Measurements from ENCODE around the gene RGS6. TPM values are rescaled to one million over a fixed set of nuclear protein-coding genes. Genes with fewer than 3 reads are reported as not detected.

RGS6 gene
- total RNA-seq, 1 experiment from 2014 or later = not detected

DNA sequence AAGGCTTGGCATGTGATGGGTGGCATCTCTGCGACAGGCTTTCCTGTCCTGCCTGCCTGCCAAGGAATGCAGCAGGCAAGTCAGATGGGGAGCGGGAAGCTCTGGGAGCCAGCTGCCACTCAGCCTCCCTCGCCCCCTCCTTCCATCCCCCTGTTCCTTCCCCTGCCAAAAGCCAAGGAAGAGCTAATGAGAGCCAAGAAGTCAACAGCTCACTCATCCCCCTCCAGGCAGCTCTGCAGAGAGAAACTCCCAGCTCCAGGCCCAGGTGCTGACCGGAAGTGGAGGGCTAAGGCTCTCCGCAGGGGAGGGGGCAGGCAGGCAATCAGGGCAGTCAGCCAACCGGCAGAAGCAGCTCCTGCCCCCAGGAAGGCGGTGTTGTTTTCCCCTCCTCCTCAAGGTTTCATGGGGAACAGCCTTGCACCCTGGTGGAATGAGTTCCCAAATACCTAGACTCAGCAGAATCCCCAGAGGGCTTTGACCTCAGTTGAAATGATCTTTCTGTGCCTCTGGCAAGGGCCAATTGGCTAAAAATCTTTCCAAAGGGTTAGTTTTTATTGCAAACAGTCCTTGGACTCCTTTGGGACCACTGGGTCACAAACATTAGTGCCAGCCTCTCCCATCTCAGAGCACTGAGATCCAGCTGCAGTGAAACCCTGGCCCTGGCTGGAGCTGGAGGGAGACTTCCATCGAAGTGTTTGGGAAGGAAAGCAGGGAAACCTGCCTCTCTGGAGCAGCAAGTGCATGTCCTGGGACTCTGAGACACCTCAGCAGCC is 612.6 kb downstream of the RGS6 start:
- H3K36me3 Mint-ChIP-seq (ENCODE audit: insufficient read depth, unreplicated experiment) = no peaks in the 10 kb centered on the region
- DNase-seq = no peak
- TF ChIP-seq, protein P1, sequence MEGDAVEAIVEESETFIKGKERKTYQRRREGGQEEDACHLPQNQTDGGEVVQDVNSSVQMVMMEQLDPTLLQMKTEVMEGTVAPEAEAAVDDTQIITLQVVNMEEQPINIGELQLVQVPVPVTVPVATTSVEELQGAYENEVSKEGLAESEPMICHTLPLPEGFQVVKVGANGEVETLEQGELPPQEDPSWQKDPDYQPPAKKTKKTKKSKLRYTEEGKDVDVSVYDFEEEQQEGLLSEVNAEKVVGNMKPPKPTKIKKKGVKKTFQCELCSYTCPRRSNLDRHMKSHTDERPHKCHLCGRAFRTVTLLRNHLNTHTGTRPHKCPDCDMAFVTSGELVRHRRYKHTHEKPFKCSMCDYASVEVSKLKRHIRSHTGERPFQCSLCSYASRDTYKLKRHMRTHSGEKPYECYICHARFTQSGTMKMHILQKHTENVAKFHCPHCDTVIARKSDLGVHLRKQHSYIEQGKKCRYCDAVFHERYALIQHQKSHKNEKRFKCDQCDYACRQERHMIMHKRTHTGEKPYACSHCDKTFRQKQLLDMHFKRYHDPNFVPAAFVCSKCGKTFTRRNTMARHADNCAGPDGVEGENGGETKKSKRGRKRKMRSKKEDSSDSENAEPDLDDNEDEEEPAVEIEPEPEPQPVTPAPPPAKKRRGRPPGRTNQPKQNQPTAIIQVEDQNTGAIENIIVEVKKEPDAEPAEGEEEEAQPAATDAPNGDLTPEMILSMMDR (IDR thresholded peaks at IDR 0.05; ENCODE audit: unreplicated experiment) = no peak
- H3K27me3 Mint-ChIP-seq (ENCODE audit: unreplicated experiment) = peaks cover 73% of the 10 kb centered on the region
- no peak overlapping the region for H3K4me3 Mint-ChIP-seq (ENCODE audit: low read depth, unreplicated experiment)
- CTCF ChIA-PET = interaction anchor here (1.1 kb wide), 1 partner anchor 28 kb away, joined by 4 read pairs; no protein-coding TSS in a partner anchor
- BruUV-seq (replicated peaks) = no TSS peak
- H3K4me1 Mint-ChIP-seq (ENCODE audit: low read depth, unreplicated experiment) = peaks cover 1% of the 10 kb centered on the region
- H3K9me3 Mint-ChIP-seq (ENCODE audit: low read depth, unreplicated experiment) = no peaks in the 10 kb centered on the region
- no peak overlapping the region for H3K27ac Mint-ChIP-seq (ENCODE audit: unreplicated experiment)
- intact Hi-C loops (cut with micrococcal nuclease; ENCODE audit: unreplicated experiment) = no loop called here

DNA sequence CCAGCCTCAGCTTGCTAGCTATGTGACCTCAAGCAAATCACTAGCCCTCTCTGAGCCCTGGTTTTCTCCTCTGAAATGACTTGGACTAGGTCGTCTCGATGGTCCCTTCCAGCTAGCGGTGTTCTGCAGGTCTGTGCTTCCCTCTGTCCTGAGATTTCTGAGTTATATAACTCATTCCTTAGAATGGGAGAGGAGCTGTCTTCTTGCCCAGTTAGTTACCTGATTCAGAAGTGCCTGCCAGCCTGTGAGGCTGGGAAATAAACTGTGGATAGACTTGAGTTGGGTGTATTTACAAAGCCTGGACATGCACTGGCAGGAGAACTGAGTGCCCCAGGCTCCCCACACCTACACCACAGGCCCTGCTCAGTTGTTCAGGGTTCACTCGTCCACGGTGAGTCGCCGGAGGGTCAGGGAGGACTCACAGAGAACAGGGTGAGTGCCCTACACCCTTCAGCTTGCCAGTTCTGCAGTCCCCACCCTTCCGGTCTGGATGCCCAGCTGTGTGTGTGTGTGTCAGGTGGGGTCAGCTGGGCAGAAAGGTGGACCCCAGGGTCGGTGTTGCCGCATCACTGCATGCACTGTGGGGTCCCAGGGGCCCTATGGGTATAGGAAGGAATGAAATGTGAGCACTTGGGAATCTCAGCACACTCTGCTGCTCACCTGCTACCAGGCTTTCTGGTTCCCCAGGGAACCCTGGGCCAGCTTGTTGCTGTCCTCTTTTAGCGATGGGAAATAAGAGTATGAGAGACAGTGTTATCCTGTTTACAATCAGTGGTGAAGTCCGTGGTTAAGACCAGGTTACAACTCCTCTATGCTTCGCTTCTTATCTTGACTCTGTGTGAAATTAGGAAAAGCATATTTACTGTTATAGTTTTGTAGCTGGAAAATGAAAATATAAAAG is 613.4 kb downstream of the RGS6 start:
- TF ChIP-seq, protein P1 (IDR thresholded peaks at IDR 0.05; ENCODE audit: unreplicated experiment) = no peak
- CTCF ChIA-PET = interaction anchor here (1.1 kb wide), 1 partner anchor 29 kb away, joined by 4 read pairs; no protein-coding TSS in a partner anchor
- H3K9me3 Mint-ChIP-seq (ENCODE audit: low read depth, unreplicated experiment) = no peaks in the 10 kb centered on the region
- intact Hi-C loops (cut with micrococcal nuclease; ENCODE audit: unreplicated experiment) = no loop called here
- BruUV-seq (replicated peaks) = no TSS peak
- no peaks in the 10 kb centered on the region for H3K36me3 Mint-ChIP-seq (ENCODE audit: insufficient read depth, unreplicated experiment)
- peaks cover 10% of the 10 kb centered on the region for H3K4me1 Mint-ChIP-seq (ENCODE audit: low read depth, unreplicated experiment)
- no peak overlapping the region for H3K4me3 Mint-ChIP-seq (ENCODE audit: low read depth, unreplicated experiment)
- DNase-seq = no peak
- peaks cover 73% of the 10 kb centered on the region for H3K27me3 Mint-ChIP-seq (ENCODE audit: unreplicated experiment)
- H3K27ac Mint-ChIP-seq (ENCODE audit: unreplicated experiment) = no peak overlapping the region

DNA sequence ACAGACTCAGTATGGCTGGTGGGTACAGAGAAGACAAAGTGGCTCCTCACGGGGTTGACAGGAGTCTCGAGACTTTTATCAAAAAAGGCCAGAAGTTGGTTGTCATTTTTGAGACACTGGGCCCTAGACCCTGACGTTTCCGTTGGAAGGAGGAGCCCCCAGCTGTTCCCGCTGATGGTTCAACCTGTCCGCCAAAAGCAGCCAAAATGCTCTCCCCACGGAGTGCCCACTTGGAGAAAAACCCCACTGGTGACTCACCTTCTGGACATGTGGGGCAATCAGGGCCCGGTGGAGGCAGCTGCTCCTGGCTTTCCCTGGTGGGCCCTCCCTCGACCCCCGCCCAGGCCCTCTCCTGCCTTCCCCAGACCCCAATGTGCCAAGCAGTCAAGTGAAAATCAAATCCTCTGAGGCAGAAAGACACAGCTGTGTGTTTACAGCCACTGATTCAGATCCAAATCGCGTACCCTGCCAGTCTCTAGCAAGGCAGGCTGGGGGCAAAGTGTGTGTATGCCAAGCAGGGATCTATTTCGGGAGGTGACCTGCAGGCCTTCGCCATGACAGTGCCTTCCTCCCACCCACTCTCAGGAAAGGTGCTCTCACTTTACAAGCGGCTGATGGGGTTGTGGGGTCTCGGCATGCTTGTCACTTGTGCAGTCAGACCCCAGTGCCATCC is 614.3 kb downstream of the RGS6 start:
- CTCF ChIA-PET = no interaction called here
- BruUV-seq (replicated peaks) = no TSS peak
- no peaks in the 10 kb centered on the region for H3K36me3 Mint-ChIP-seq (ENCODE audit: insufficient read depth, unreplicated experiment)
- no peak overlapping the region for H3K4me3 Mint-ChIP-seq (ENCODE audit: low read depth, unreplicated experiment)
- intact Hi-C loops (cut with micrococcal nuclease; ENCODE audit: unreplicated experiment) = no loop called here
- peaks cover 73% of the 10 kb centered on the region for H3K27me3 Mint-ChIP-seq (ENCODE audit: unreplicated experiment)
- no peak overlapping the region for H3K27ac Mint-ChIP-seq (ENCODE audit: unreplicated experiment)
- TF ChIP-seq, protein P1 (IDR thresholded peaks at IDR 0.05; ENCODE audit: unreplicated experiment) = no peak
- H3K4me1 Mint-ChIP-seq (ENCODE audit: low read depth, unreplicated experiment) = peaks cover 12% of the 10 kb centered on the region
- no peak for DNase-seq
- H3K9me3 Mint-ChIP-seq (ENCODE audit: low read depth, unreplicated experiment) = no peaks in the 10 kb centered on the region

DNA sequence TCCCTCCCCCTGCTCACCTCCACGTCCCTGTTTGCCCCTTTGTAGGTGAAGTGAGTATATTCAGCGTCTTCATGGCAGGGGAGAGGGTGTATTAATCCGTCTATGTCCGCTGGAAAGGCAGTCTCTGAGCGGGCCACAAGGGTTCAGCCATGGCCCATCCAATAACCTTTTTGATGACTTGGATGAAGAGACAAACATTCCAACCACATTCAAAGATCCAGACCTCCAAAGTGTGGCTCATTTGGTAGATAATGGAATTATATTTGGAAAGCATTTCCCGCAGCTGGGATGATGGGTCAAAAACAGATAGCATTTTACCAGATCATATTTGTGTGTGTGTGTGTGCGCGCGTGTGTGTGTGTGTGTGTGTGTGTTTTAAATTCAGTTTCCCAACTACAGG is 615.8 kb downstream of the RGS6 start:
- Mint-ChIP-seq H3K27ac (ENCODE audit: unreplicated experiment) (no peak overlapping the region), H3K9me3 (ENCODE audit: low read depth, unreplicated experiment) (no peaks in the 10 kb centered on the region), H3K4me3 (ENCODE audit: low read depth, unreplicated experiment) (no peak overlapping the region), H3K27me3 (ENCODE audit: unreplicated experiment) (peaks cover 83% of the 10 kb centered on the region), H3K4me1 (ENCODE audit: low read depth, unreplicated experiment) (peaks cover 12% of the 10 kb centered on the region), H3K36me3 (ENCODE audit: insufficient read depth, unreplicated experiment) (no peaks in the 10 kb centered on the region)
- TF ChIP-seq, protein P1 (IDR thresholded peaks at IDR 0.05; ENCODE audit: unreplicated experiment) = no peak
- no peak for DNase-seq
- no TSS peak for BruUV-seq (replicated peaks)
- CTCF ChIA-PET = interaction anchor here (0.6 kb wide), 2 partner anchors 32 to 414 kb away, joined by 3 to 4 read pairs; no protein-coding TSS in a partner anchor
- intact Hi-C loops (cut with micrococcal nuclease; ENCODE audit: unreplicated experiment) = no loop called here
